GM10266 (cell line): ENCODE results near the gene NDUFA6.
"Not testable (repeated sequence)": the region's sequence is repeated elsewhere in the genome, so short reads cannot be mapped to it uniquely, and the experiment has no call there.

Experiments used
- DNase-seq: peaks from one replicate; pipeline ENCODE4 v3.0.0; 2012; ENCODE audit errors: extremely low spot score
- CTCF ChIP-seq: IDR thresholded peaks from 2 replicates; pipeline ENCODE4 v1.5.1; 2012; ENCODE audit warnings: mild to moderate bottlenecking, low read depth; ENCODE audit not compliant: control insufficient read depth, insufficient read depth; ENCODE audit errors: missing control alignments

NDUFA6 gene

GRCh38 chr22:42131562-42131961 is 41.0 kb upstream of the NDUFA6 start:
- no peak for TF ChIP-seq CTCF
- no peak for DNase-seq

- DNase-seq, result not testable (repeated sequence)
Observed at GRCh38 chr22:42130639-42131431, 40.3 kb upstream of the NDUFA6 start, which contains the start of gene CYP2D6. TSS of gene CYP2D6 (minus strand) at chr22:42130810. CDS start at chr22:42130791, 19 bp downstream.

GRCh38 chr22:42130182-42130581 is 39.6 kb upstream of the NDUFA6 start:
- not testable (repeated sequence) for DNase-seq

- DNase-seq, result not testable (repeated sequence)
Observed at GRCh38 chr22:42128776-42129694, 38.5 kb upstream of the NDUFA6 start.

- not testable (repeated sequence) for DNase-seq
Observed at GRCh38 chr22:42128007-42128406, 37.4 kb upstream of the NDUFA6 start.

- DNase-seq, result no peak
- no peak for TF ChIP-seq CTCF
Observed at GRCh38 chr22:42127606-42128005, 37.0 kb upstream of the NDUFA6 start.

- DNase-seq, result not testable (repeated sequence)
Observed at GRCh38 chr22:42123529-42123928, 33.0 kb upstream of the NDUFA6 start.

GRCh38 chr22:42120231-42121021 is 29.9 kb upstream of the NDUFA6 start:
- not testable (repeated sequence) for DNase-seq

- no peak for DNase-seq
- TF ChIP-seq CTCF, result no peak
Observed at GRCh38 chr22:42116848-42117424, 26.4 kb upstream of the NDUFA6 start.

- not testable (repeated sequence) for DNase-seq
Observed at GRCh38 chr22:42115420-42115830, 24.9 kb upstream of the NDUFA6 start.
